ENCODE measurements around the gene EEF1AKMT1.

DNA sequence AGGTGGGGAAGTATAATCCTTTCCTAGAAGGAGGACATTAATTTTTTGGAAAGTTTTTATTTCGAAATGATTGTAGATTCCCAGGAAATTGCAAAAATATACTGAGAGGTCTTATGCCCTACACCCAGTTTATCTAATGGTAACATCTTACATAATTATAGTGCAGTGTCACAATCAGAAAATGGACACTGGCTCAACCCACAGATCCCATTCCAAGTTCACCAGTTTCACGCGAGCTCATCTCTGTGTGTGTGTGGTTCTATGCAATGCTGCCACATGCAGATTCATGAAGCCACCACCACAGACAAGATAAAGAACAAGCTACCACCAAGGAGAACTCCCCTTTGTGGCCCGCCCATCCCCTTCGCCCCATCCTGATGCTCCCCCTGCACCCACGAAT is 45.9 kb downstream of the EEF1AKMT1 start:
- TF ChIP-seq, protein P1, sequence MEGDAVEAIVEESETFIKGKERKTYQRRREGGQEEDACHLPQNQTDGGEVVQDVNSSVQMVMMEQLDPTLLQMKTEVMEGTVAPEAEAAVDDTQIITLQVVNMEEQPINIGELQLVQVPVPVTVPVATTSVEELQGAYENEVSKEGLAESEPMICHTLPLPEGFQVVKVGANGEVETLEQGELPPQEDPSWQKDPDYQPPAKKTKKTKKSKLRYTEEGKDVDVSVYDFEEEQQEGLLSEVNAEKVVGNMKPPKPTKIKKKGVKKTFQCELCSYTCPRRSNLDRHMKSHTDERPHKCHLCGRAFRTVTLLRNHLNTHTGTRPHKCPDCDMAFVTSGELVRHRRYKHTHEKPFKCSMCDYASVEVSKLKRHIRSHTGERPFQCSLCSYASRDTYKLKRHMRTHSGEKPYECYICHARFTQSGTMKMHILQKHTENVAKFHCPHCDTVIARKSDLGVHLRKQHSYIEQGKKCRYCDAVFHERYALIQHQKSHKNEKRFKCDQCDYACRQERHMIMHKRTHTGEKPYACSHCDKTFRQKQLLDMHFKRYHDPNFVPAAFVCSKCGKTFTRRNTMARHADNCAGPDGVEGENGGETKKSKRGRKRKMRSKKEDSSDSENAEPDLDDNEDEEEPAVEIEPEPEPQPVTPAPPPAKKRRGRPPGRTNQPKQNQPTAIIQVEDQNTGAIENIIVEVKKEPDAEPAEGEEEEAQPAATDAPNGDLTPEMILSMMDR (IDR thresholded peaks at IDR 0.05) = no peak
- TF ChIP-seq POLR2A (IDR thresholded peaks at IDR 0.05) = no peak

Data from Peyer's patch (tissue), 4 donors.